Calu3 (cell line): ENCODE measurements around the gene KDM4B. TPM values are rescaled to one million over a fixed set of nuclear protein-coding genes. Genes with fewer than 3 reads are reported as not detected.

Experiments used
- BruUV-seq: library from RNA; stranded (reverse); fragments of 400-500 nt; replicated peaks from 2 replicates; lab custom pipeline; 2021; lab: Mats Ljungman, UMichigan
- CTCF ChIA-PET: fragments of 300-600 bp; sonication (Branson Sonifier 250); formaldehyde crosslinking; loops from one replicate; lab custom pipeline; 2022; ENCODE audit warnings: antibody characterized with exemption; lab: Charles Lee
- DNase-seq: peaks from one replicate; pipeline ENCODE4 v3.0.0; 2022
- H3K27ac Mint-ChIP-seq: one replicate; pipeline ENCODE4 v1.8.0; 2022; ENCODE audit warnings: mixed read lengths; ENCODE audit not compliant: unreplicated experiment
- H3K27me3 Mint-ChIP-seq: one replicate; pipeline ENCODE4 v1.8.0; 2022; ENCODE audit warnings: mixed read lengths; ENCODE audit not compliant: unreplicated experiment
- H3K36me3 Mint-ChIP-seq: one replicate; pipeline ENCODE4 v1.8.0; 2022; ENCODE audit warnings: mild to moderate bottlenecking, moderate library complexity, mixed read lengths; ENCODE audit not compliant: insufficient read depth, unreplicated experiment
- H3K4me1 Mint-ChIP-seq: one replicate; pipeline ENCODE4 v1.8.0; 2022; ENCODE audit warnings: mild to moderate bottlenecking, low read depth, mixed read lengths; ENCODE audit not compliant: unreplicated experiment
- H3K4me3 Mint-ChIP-seq: one replicate; pipeline ENCODE4 v1.8.0; 2022; ENCODE audit warnings: mild to moderate bottlenecking, low read depth, moderate library complexity, mixed read lengths; ENCODE audit not compliant: unreplicated experiment
- H3K9me3 Mint-ChIP-seq: one replicate; pipeline ENCODE4 v1.8.0; 2022; ENCODE audit warnings: low read depth, mixed read lengths; ENCODE audit not compliant: unreplicated experiment
- intact Hi-C: fragments of 100-400 bp; cut with micrococcal nuclease; formaldehyde crosslinking; loops from one replicate; pipeline ENCODE4 v1.10.0; 2022; ENCODE audit not compliant: unreplicated experiment
- total RNA-seq: library from RNA; stranded (reverse); gene quantifications from 2 replicates; pipeline ENCODE4 v1.2.3, GENCODE V29; 2022
- TF ChIP-seq, protein P1 (sequence below): fragments of 200-600 bp; IDR thresholded peaks from one replicate; pipeline ENCODE4 v1.8.0; 2022; ENCODE audit warnings: antibody characterized with exemption; ENCODE audit not compliant: unreplicated experiment

KDM4B gene
- total RNA-seq, 1 experiment from 2014 or later: 13.9 TPM

- BruUV-seq: no TSS peak
- intact Hi-C loops: no loop called here
- Mint-ChIP-seq H3K4me3 (no peak overlapping the region), H3K9me3 (no peaks in the 10 kb centered on the region), H3K27ac (no peak overlapping the region), H3K4me1 (no peaks in the 10 kb centered on the region), H3K27me3 (no peaks in the 10 kb centered on the region), H3K36me3 (no peaks in the 10 kb centered on the region)
- DNase-seq: no peak
- TF ChIP-seq, protein P1, sequence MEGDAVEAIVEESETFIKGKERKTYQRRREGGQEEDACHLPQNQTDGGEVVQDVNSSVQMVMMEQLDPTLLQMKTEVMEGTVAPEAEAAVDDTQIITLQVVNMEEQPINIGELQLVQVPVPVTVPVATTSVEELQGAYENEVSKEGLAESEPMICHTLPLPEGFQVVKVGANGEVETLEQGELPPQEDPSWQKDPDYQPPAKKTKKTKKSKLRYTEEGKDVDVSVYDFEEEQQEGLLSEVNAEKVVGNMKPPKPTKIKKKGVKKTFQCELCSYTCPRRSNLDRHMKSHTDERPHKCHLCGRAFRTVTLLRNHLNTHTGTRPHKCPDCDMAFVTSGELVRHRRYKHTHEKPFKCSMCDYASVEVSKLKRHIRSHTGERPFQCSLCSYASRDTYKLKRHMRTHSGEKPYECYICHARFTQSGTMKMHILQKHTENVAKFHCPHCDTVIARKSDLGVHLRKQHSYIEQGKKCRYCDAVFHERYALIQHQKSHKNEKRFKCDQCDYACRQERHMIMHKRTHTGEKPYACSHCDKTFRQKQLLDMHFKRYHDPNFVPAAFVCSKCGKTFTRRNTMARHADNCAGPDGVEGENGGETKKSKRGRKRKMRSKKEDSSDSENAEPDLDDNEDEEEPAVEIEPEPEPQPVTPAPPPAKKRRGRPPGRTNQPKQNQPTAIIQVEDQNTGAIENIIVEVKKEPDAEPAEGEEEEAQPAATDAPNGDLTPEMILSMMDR: no peak
- CTCF ChIA-PET: no interaction called here
Measured at GRCh38 chr19:5184930-5185329, 216.0 kb downstream of the KDM4B start.

- Mint-ChIP-seq H3K27me3 (no peaks in the 10 kb centered on the region), H3K27ac (no peak overlapping the region), H3K36me3 (no peaks in the 10 kb centered on the region), H3K4me1 (no peaks in the 10 kb centered on the region), H3K9me3 (no peaks in the 10 kb centered on the region), H3K4me3 (no peak overlapping the region)
- CTCF ChIA-PET: interaction anchor here (0.8 kb wide), 1 partner anchor 138 kb away, joined by 7 read pairs; no protein-coding TSS in a partner anchor
- TF ChIP-seq, protein P1: no peak
- no peak for DNase-seq
- intact Hi-C loops: no loop called here
- BruUV-seq: no TSS peak
Measured at GRCh38 chr19:5186293-5187050, 217.6 kb downstream of the KDM4B start.

DNA sequence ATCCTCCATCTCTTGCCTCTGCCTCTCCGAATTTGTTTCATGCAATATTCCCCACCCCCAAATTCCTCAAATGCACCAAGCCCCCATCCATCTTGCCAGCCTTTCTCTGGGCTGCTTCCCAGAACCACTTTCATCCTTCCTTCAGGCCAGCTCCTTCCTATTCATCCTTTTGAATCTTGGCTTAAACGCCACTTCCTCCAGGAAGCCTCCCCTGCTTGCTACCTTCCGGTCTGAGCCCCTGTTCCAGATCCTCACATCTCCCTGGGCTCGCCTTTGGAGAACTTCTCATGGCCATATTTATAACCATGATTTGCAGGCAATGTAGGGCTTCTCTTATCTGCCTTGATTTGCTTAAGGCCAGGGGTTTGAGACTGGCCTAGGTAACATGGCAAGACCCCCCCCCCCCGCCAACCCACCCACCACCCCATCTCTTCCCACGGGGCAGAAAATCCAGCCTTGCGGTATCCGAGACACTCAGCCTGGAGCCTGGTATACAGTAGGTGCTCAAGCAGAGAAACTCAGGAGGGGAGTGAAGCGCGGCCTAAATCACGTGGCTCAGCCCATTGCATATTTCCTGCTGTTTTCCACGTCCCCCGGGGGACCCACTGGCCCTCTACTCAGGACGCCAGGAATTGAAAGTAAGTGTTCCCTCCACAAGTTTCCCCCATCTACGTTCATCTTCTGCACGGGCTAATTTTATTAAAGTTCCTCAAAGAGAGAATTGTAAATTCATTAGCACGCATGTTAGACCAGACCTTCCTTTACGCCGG is 219.8 kb downstream of the KDM4B start:
- CTCF ChIA-PET: no interaction called here
- no peaks in the 10 kb centered on the region for H3K36me3 Mint-ChIP-seq
- H3K27ac Mint-ChIP-seq: no peak overlapping the region
- no peak overlapping the region for H3K4me3 Mint-ChIP-seq
- H3K4me1 Mint-ChIP-seq: no peaks in the 10 kb centered on the region
- TF ChIP-seq, protein P1: no peak
- H3K27me3 Mint-ChIP-seq: no peaks in the 10 kb centered on the region
- no TSS peak for BruUV-seq
- no peak for DNase-seq
- H3K9me3 Mint-ChIP-seq: no peaks in the 10 kb centered on the region
- intact Hi-C loops: no loop called here

DNA sequence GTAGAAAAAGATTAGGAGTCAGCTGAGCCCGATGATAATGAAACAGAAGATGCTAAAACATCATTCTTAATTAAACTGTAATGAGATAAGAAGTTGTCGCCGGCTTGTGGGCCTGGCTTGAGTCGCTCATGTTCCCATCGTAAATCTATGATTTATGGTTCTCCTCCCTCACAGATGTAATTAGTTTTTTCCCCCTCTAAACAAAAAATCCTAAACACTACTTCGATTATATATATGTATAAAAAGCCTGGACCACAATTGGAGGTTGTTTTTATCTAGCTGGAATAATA is 220.3 kb downstream of the KDM4B start:
- no TSS peak for BruUV-seq
- no peaks in the 10 kb centered on the region for H3K9me3 Mint-ChIP-seq
- TF ChIP-seq, protein P1: no peak

More for the DNA sequence above, 220.3 kb downstream of the KDM4B start:
- DNase-seq: no peak
- Mint-ChIP-seq H3K4me1 (no peaks in the 10 kb centered on the region), H3K27me3 (no peaks in the 10 kb centered on the region), H3K36me3 (no peaks in the 10 kb centered on the region), H3K27ac (no peak overlapping the region), H3K4me3 (no peak overlapping the region)
- intact Hi-C loops: no loop called here
- CTCF ChIA-PET: no interaction called here
